Neutrophil (primary cell): ENCODE data around the gene SKA1.

Source experiments
- H3K27ac ChIP-seq: fragments of 200-600 bp; sonication (generic); 2 replicates; pipeline ENCODE4 v1.5.1; 2016; ENCODE audit warnings: mild to moderate bottlenecking, moderate library complexity
- H3K27me3 ChIP-seq: fragments of 200-600 bp; sonication (generic); 2 replicates; pipeline ENCODE4 v1.6.0; 2016; ENCODE audit warnings: mild to moderate bottlenecking
- H3K36me3 ChIP-seq: fragments of 200-600 bp; sonication (generic); 2 replicates; pipeline ENCODE4 v1.5.1; 2017
- H3K4me1 ChIP-seq, 2 experiments: fragments of 200-600 bp in 1 of 2; sonication (generic) in 1 of 2; 1 replicate in 1 of 2; 2 replicates in 1 of 2; pipeline versions ENCODE4 v1.5.1 to v1.6.1; 2013 to 2016; ENCODE audit warnings: low read depth in 1 of 2, low read length in 1 of 2, mild to moderate bottlenecking in 1 of 2, moderate library complexity in 1 of 2; ENCODE audit not compliant: control insufficient read depth in 1 of 2, insufficient read depth in 1 of 2
- H3K4me3 ChIP-seq, 2 experiments: fragments of 200-600 bp in 1 of 2; sonication (generic) in 1 of 2; 1 replicate in 1 of 2; 2 replicates in 1 of 2; pipeline ENCODE4 v1.5.1; 2013 to 2016; ENCODE audit warnings: low read depth in 1 of 2, low read length in 1 of 2, mild to moderate bottlenecking in 1 of 2, moderate library complexity in 1 of 2
- H3K9me3 ChIP-seq: fragments of 200-600 bp; sonication (generic); 2 replicates; pipeline ENCODE4 v1.5.1; 2016
- TF ChIP-seq, protein P1 (sequence below): fragments of 200-600 bp; sonication (generic); IDR thresholded peaks from 2 replicates; pipeline ENCODE4 v1.5.1; 2016; ENCODE audit warnings: antibody characterized with exemption

SKA1 gene

DNA sequence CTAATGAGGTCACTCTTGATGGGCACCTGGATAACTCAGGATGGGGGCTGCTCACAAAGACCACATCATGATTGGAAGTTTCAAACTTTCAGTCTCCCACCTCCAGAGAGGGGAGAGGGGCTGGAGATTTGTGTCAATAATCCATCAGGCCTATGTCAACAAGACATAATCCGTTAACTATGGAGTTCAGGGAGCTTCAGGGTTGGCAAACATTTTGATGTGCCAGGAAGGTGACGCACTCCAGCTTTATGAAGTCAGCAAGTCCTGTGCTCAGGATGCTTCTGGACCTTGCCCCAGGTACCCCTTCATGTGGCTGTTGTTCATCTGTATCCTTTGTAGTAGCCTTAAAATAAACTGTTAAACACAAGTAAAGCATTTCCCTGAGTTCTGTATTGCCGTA is 19.0 kb downstream of the SKA1 start:
- Histone ChIP-seq H3K4me1 (no peaks in the 10 kb centered on the region), H3K9me3 (no peaks in the 10 kb centered on the region), H3K27ac (no peak overlapping the region), H3K36me3 (peaks cover 34% of the 10 kb centered on the region), H3K27me3 (peaks cover 19% of the 10 kb centered on the region), H3K4me3 (no peak overlapping the region)
- TF ChIP-seq, protein P1, sequence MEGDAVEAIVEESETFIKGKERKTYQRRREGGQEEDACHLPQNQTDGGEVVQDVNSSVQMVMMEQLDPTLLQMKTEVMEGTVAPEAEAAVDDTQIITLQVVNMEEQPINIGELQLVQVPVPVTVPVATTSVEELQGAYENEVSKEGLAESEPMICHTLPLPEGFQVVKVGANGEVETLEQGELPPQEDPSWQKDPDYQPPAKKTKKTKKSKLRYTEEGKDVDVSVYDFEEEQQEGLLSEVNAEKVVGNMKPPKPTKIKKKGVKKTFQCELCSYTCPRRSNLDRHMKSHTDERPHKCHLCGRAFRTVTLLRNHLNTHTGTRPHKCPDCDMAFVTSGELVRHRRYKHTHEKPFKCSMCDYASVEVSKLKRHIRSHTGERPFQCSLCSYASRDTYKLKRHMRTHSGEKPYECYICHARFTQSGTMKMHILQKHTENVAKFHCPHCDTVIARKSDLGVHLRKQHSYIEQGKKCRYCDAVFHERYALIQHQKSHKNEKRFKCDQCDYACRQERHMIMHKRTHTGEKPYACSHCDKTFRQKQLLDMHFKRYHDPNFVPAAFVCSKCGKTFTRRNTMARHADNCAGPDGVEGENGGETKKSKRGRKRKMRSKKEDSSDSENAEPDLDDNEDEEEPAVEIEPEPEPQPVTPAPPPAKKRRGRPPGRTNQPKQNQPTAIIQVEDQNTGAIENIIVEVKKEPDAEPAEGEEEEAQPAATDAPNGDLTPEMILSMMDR, result no peak

DNA sequence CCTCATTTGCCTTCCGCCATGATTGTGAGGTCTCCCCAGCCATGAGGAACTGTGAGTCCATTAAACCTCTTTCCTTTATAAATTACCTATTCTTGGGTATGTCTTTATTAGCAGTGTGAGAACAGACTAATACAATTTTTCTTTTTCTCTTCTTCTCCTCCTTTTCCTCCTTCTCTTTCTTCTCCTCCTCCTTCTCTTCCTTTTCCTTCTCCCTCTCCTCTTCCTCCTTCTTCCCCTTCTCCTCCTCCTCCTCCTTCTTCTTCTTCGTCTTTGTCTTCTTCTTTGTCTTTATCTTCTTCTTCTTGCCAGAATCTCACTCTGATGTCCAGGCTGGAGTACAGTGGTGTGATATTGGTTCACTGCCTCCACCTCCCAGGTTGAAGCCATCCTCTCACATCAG is 20.2 kb downstream of the SKA1 start:
- Histone ChIP-seq H3K27me3 (peaks cover 32% of the 10 kb centered on the region), H3K4me1 (no peaks in the 10 kb centered on the region), H3K27ac (no peak overlapping the region), H3K4me3 (no peak overlapping the region), H3K9me3 (no peaks in the 10 kb centered on the region), H3K36me3 (peaks cover 29% of the 10 kb centered on the region)
- TF ChIP-seq, protein P1, result no peak

DNA sequence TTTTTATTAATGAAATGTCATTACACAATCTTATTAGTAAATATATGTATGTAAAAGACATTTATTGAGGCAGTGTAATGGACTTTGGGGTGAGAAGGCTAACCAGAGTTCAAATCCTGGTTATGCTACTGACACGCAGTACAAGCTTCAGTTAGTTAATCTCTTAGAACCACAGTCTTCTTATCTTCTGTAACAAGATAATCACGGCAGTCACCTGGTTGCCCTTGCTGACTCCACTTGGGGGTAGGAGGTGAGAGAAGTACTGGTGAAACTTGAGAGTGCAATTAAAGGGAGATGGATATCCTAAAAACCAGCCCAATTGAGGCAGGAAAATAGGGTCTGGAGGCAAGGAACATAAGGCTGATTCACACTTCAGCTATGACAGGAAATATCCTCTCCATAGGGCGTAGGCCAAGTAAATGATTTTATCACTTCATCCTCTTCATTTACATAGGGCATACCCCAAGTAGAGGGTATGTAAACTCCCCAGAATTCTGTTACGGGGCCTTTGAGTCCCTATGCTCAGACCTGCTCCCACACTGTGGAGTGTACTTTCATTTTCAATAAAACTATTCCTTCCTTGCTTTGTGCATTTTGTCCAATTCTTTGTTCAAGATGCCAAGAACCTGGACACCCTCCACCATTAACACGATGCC is 21.3 kb downstream of the SKA1 start:
- Histone ChIP-seq H3K4me1 (no peaks in the 10 kb centered on the region), H3K27me3 (peaks cover 42% of the 10 kb centered on the region), H3K36me3 (peaks cover 28% of the 10 kb centered on the region), H3K4me3 (no peak overlapping the region), H3K27ac (no peak overlapping the region), H3K9me3 (no peaks in the 10 kb centered on the region)
- TF ChIP-seq, protein P1, result no peak

DNA sequence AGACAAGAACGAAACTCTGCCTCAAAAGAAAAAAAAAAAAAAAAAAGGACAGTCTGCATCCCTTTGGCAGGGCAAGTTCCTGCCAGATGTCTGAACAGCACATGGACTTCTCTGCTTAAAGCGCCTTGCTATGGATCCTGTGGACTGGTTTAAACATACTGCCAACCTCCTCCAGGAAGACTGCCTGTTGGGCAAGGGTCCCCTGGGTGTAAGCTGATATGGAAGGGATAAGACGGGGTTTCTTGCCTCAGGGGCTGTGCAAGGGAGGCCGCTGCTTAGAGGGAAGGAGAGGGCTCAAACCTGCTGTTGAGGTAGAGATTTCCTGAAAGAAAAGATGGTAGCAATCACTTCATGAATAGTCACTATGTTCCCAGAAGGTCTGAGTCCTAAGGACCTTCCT is 22.2 kb downstream of the SKA1 start:
- no peak overlapping the region for H3K4me3 ChIP-seq
- TF ChIP-seq, protein P1, result no peak
- no peaks in the 10 kb centered on the region for H3K9me3 ChIP-seq
- H3K4me1 ChIP-seq, result no peaks in the 10 kb centered on the region
- peaks cover 19% of the 10 kb centered on the region for H3K36me3 ChIP-seq
- no peak overlapping the region for H3K27ac ChIP-seq
- H3K27me3 ChIP-seq, result peaks cover 51% of the 10 kb centered on the region

DNA sequence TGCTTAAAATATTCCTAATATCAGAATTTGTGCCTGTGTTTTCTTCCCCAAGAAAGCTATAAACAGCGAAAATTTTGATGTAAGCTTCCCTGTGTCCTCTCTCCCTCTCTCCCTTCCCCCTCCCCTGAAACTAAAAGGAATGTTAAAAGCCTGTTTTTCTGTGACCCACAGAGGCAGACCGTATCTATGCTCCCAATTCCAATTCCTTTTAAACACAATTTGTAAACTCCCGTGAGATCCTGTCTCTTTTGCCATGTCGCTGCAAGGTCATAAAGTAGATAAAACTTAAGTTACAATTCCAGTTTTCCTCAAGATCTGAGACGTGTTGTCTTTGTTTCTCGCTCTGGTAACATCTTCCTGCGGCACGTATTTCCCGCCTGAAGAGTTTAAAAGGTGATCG is 23.3 kb downstream of the SKA1 start:
- Histone ChIP-seq H3K4me3 (no peak overlapping the region), H3K9me3 (no peaks in the 10 kb centered on the region), H3K36me3 (peaks cover 11% of the 10 kb centered on the region), H3K4me1 (no peaks in the 10 kb centered on the region), H3K27ac (no peak overlapping the region), H3K27me3 (peaks cover 62% of the 10 kb centered on the region)
- TF ChIP-seq, protein P1, result no peak
